NCI-H510A treated with DMSO at 0.1 percent for 48 hours (cell line): ENCODE data around the gene PHF23.
A peak's percentile ranks its signal among the peaks of the same experiment; 100 is the strongest.

Source experiments
- DNase-seq: peaks from one replicate; lab custom pipeline; 2025; lab: John Stamatoyannopoulos, UW

The PHF23 gene

DNA sequence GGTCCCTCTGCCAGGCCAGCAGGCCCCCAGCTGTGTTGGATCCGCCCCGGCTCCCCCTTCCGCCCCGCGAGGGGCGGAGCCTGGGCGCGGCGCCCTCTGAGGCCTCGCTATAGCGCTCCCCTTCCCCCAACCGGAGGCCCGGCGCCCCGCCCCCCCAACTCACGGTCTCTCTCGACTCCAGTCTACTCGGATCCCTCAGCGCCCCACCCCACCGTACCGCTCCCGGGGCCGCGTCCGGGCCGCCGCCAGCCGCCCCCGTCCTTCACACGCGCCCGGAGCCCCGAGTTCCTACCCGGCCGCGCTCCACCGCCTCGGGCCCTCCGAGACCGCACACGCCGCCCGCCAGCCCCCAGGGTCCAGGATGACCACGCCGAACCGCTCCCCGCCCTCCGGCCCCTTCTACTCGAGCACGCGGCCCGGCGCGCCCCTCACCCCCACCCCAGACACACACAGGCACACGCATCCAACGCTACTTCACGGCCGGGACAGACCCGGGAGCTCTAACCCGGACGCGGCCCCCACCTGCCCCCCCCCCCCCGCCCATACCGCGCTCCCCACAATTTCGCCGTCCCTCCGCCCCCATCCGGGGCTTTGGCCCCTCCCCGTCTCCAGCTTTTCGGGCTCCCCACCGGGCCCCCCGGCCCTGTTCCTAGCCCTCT is 1.4 kb downstream of the PHF23 start:
- DNase-seq, result peak; percentile 70

DNA sequence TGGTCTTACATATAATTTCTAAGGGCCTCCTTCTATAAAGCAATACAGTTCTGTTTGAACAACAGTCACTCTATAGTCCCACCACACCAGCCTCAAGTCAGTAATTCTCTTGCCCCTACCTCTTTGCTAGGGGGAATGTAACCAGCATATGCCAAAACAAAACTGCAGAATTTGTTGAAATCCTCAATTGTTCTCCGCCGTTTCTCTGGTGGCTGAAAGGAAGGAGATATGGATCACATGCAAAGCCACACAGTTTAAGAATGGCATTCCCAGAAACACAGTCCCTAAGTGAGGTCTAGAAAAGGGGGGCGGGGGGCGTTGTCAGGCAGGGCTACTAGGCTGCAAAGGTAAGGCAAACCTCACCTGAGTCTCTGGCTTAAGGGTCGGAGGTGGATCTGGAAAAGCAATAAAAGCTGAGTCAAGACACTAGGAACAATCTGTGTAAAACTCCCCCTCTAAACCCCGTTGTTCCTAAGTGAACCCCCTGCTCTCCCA is 1.9 kb downstream of the PHF23 start:
- no peak for DNase-seq

DNA sequence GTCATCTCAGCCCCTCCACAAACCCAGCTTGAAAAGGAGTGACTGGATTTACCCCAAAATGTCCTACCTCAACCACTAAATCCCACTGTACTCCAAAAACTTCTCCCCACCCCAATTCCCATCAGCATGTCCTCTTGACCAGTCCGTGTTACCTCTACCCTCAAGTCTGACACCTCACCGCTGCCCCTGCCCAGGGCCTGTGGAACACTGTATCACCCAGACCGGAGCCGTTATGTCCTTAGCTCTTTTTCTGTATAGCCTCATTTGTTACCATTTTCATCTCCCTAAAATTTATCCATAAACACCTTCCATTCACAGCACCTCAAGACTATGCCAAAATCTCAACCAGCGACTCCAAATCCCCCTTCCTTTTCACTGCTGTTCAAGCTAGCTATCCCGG is 2.4 kb downstream of the PHF23 start:
- no peak for DNase-seq

DNA sequence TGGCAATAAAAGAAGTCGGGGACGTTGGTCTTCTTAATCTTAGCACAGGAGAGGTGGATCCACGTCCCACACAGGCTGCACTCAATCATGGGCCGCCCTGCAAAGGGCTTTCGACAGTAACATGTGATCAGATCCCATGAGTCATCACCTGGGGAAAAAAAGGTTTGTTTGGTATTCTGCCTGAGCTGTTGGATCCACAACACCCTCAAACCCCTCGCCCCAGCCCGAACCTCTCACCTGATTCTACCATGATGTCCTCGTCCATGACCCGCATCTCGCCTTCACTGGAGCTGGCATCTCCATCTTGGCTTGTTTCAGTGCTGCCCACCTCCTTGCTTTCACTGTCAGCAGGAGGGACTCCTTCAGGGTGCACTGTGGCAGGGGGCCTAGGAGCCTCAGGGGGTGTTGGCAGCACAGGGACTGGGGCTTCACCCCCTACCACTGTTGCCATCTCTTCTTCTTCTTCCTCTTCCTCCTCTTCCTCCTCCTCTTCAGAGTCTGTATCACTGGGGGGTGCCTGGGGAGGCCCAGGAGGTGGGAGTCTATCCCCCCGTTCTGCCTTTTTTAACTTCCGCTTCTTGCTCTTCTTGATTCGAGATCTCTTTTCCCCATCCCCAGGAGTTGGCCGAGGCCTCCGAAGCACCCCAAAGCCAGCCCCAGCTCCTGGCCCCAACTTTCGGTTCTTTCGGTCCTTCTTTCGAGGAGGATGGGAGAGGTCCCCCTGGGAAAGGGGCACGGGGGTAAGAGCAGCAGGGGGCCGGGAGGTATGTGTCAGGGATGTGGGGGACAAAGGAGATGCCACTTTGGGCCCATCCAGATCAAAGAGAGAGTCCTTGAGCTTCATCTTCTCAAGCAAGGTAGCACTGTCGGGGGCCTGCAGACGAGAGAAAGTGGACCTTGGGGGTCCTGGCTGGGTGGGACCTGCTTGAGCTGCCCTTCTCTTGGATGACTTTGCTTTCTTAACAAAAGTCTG is 3.3 kb downstream of the PHF23 start:
- no peak for DNase-seq

DNA sequence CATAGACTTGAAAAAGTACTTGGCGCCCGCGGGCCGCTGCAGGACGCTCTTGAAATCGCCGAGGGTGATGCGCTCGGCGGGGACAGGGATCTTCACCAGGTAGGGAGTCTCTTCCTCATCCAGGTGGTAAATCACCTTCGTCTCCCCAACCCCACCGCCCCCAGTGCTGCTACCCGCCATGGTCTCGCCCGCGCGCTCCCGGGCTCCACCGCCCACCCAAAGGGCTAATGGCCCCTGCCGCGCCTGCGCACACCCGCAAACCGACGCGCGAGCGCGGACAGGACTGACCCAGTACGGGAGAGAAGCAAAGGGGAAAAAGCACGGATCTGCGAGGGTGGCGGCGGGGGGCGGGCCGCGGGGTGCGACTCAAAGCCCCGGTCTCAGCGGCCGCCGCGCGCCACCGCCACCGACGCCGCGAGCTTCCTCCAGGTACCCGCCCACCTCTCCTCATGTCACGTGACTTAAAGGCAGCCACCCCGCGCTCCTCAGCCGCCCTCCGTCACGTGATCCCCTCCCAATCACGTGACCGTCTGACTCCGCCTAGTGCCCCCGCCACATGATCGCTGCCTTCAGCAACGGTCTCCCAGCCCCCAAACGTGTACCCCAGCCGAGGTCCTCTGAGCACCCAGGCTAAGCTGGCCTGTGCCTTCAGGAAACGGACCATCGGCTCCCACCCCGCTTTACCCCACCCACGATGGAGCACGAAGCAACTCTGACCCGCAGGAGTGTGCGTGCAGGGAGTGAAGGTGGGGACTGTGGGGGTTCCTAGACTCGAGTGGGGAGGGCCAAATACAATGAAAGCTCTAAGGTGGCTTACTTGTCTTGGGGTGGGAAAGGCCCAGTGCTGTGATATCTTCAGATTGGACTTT is 4.9 kb downstream of the PHF23 start, which contains the start of gene DVL2:
Gene DVL2, minus strand, starts transcription at position 435 of the 869 bp plus-strand sequence. Its CDS starts 255 bp downstream, at position 180.
- DNase-seq, result peak; percentile 92

DNA sequence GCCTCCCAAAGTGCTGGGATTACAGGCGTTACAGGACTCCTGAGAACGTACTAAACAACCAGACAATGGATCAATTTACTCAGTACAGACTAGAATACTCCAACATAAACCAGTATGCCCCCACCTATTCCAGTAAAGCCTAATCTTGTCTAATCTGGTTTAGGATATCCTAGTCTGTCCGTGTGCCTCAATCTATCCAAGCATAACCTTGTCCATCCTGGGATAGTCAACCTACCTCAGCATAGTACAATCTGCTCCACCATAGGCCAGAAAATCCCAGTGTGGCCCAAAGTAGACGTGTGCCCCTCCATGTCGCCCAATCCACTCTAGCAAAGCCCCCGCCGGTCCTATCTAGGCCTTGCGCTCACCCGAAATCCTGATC is 5.6 kb downstream of the PHF23 start:
- DNase-seq, result peak; percentile 58

DNA sequence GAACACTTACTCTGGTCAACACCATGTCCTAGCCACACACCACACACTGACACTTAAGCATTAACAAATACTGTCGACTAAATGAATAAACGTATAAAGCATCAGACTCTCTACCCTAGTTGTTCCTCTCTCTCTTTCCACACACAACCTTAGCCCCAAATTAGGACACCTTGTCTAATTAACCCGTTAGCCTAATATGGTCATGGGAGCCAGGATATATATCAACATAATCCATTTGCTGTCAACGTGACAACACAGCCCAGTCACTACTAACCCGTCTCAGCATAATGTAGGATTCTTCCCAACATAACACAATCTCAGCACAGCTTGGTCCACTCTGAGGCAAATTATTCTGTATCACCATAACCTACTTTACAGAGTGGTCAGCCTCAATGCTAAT is 7.1 kb downstream of the PHF23 start:
- DNase-seq, result no peak

DNA sequence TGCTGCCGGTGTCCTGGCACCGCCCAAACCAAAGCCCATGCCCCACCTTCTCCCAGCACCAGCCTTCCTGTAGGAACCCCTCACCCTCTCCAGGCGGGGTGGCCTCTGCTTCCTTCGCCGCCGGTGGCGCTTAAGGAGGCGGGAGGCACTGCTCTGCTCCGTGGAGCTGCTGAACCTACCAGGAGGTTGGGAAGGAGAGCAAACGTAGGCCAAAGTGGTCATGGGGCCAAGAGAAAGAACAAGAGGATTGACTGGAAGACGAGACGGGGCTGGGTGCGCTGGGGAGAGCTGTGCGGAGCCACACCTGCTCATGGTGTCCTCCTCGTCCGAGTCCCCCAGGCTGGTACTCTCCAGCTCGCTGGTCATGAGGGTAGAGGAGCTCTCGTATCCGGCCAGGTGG is 9.8 kb downstream of the PHF23 start:
- no peak for DNase-seq

DNA sequence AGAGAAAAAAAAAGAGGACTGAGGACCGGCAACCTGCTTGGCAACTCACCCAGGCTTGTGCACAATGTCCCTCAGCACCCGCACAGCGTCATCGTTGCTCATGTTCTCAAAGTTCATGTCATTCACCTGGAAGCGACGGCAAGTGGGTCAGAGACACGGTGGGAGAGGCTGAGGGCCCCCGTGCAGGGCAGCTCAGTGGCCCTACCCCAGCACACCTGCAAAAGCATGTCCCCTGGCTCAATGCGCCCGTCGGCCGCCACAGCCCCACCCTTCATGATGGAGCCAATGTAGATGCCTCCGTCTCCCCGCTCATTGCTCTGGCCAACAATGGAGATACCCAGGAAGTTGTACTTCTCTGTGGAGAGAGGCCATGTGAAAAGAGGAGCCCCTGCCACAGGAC is 10.3 kb downstream of the PHF23 start:
- DNase-seq, result no peak

DNA sequence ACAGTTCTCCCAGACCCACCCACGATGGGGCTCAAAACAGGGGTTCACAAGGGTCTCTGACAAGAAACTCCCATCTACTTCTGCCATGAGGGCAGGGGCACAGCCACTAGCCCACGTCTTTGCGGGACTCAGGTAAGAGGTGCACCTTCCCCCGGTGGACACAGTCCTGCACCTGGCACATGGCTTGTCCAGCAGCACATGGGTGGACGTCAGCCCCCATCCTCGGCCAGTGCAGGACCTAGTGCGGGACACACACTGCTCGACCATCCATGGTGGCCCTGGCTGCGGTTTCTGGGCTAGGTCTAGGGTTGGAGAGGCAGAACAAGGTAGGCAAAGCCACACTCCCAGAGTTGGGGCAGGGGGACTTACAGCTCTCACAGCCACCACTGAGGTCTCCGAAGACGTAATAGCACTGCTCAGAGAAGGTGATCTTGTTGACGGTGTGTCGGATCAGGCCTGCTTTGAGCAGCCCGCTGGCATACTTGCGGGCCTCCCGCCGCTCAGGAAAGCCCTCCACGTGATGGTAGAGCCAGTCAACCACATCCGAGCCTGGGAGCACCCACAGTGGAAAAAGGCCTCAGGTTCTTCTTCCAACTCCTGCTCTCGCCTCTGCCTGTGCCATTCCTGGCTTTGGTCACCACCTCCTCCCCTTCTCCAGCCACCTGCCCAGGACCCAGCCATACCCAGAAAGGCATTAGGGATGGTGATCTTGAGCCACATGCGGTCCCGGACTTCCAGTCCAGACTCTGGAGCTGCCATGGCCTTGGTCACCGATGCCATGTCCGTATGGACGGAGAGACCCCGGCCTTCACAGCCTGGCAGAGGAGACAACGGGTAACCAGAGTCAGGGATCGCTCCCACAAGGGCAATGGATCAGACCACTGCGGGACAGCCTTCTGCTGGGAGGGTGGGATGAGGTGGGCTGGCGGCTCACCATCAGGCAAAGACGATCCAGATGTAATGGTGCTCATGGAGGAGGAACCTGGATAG is 12.2 kb downstream of the PHF23 start:
- no peak for DNase-seq

DNA sequence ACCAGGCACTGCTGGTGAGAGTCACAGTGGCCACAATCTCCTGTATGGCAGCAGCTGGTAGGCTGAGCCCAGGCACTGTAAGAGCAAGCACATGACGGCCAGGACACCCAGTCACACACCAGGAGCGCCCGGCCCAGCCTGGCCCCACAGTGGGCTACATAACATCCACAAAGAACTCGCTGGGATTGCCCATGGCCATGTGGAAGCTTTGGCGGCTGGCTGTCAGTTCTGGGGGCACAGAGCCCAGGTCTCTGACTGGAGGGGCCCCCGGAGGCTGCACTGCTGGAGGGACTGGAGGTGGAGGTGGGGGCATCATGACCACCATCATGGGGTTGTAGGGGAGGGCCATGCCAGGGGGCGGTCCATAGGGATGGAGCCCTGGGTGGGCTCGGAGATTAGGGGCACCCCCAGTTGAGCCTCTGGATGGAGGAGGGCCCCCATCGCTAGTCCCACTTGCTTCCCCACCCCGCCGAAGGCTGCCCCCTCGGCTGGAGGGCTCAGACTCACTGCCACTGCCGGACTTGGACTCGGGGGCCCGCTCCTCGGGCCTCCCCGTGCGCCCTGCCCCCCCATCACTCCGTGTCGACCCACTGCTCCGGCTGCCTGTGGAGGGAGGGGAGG is 13.4 kb downstream of the PHF23 start:
- no peak for DNase-seq

DNA sequence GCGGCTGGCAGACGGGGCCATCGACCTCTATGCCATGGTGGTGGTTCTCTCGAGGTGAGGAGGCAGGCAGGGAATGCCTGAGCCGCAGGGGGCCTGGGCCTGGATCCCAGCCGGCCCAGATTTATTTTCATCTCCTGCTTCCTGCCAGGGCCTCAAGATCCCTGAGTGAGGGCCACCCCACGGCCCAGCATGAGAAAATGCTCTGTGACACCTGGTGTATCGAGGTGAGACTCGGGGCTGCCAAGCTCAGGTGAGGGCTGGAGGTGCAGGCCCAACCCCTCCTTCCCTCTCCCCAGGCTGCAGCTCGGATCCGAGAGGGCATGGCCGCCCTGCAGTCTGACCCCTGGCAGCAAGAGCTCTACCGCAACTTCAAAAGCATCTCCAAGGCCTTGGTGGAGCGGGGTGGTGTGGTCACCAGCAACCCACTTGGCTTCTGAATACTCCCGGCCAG is 14.6 kb downstream of the PHF23 start:
- DNase-seq, result no peak

DNA sequence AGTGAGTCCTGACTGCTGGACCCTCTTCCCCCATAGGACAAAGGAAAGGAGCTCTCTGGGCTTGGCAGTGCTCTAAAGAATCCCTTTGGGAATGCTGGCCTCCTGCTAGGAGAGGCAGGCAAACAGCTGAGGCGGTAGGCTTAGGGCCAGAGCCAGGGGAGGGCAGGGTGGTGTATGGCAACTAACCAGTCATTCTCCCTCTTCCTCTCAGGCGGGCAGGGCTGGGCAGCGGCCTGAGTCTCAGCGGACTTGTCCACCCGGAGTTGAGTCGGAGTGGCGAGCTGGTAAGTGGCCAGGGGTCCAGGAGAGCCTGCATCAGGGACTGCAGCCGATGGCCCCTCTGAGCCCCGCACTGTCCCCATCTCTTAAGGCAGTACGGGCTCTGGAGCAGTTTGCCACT is 15.1 kb downstream of the PHF23 start:
- no peak for DNase-seq

DNA sequence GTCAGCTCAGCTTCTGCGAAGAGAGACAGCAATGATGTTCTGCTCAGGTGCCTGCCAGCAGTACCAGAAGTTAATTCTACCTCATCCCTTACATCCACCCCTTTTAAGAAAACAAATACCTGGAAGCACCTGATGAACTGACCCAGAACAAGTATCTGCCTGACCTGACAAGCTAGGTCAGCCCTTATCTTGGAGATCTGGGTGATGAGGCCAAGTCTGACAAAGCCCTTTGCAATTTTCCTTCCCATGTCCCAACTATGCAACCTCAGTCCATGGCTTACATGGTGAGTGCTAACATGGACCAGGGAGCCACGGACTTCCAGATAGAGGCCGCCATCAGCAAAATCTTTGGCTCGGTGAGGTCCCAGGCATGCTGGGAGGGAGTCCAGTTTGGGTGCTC is 15.9 kb downstream of the PHF23 start:
- DNase-seq, result no peak

DNA sequence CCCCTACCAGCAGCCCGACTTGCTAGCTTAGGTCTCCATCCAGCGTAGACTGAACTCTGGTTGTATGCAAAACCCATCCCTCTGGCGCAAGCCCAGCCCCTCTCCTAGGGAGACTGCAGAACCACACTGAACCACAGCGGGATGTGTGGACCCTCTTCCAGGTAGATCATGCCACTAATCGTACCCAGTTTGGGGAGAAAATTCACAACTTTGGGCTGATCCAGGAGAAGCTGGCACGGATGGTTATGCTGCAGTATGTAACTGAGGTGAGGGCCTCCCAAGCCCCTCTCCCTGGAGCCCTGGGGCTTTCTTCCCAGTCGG is 16.3 kb downstream of the PHF23 start:
- DNase-seq, result no peak

DNA sequence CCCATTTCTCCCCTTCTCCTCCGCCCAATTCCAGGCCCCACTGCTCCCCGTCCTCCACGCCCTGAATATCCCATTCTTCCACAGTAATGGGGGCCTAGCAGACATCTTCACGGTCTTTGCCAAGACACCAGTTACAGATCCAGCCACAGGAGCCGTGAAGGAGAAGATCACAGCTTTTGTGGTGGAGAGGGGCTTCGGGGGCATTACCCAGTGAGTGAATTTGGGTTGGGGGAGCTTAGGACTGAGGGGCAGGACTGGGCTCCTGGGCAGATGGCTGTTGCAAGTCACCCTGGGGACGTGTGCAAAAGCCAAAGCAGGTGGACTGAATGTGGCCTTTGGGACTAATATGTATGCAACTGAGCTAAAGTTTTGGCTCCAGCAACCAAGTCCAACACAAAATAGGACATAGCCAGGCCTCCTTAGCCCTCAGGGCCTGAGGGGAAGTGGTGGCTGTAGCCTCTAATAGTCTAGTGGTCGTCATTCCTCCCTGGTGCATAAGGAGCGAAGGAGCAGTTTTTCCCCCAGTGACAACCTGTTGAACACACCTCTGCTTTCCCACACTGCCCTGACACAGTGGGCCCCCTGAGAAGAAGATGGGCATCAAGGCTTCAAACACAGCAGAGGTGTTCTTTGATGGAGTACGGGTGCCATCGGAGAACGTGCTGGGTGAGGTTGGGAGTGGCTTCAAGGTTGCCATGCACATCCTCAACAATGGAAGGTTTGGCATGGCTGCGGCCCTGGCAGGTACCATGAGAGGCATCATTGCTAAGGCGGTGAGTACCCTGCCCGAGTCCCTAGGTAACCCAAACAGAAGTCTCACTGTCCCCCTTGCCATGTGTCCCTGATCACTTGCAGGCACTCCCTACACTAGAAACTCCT is 16.9 kb downstream of the PHF23 start:
- no peak for DNase-seq

DNA sequence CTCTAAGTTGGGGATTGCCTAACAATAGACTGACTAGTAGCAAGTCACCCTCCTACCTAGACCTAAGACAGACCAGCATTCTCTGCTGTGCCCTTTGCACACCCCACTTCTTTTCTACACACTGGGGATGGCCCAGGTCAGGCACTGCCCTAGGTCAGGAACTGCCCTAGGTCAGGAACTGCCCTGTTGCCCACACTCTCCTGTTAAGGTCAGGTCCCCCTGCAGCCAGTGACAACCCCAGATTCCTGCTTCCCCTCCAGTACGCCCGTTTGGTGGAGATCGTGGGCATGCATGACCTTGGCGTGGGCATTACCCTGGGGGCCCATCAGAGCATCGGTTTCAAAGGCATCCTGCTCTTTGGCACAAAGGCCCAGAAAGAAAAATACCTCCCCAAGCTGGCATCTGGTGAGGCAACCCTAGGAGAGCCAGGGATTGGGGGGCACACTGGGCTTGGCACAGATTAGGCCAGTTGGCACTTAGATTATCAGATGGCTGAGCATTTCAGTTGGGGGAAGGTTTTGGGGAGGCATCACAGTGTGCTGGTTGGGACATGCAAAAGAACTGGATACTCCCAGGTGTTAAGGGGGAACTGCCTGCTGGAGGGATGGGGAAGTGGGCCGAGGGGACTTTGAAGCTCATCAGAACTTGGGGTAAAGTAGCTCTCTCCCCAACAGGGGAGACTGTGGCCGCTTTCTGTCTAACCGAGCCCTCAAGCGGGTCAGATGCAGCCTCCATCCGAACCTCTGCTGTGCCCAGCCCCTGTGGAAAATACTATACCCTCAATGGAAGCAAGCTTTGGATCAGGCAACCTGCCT is 17.8 kb downstream of the PHF23 start:
- no peak for DNase-seq

DNA sequence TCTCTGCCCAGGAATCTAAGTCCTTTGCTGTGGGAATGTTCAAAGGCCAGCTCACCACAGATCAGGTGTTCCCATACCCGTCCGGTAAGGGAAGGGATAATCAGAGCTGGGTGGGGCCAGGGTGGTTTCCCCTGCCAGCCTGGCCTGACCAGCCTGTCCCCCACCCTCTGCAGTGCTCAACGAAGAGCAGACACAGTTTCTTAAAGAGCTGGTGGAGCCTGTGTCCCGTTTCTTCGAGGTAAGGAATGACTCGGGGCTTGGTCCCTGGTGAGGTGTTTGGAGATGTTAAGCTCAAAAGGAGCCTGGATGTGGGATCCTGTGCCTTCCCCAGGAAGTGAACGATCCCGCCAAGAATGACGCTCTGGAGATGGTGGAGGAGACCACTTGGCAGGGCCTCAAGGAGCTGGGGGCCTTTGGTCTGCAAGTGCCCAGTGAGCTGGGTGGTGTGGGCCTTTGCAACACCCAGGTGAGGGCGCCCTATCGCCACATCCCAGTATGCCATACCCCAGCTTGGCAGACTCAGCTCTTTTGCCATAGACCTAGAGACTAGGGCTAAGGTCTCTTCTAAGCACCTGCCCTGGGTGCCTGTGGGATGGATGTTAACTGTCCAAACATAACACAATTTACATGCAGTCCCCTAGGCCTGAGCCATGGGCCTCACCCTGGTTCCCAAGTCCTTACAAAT is 18.5 kb downstream of the PHF23 start:
- peak; percentile 20 for DNase-seq
